SK-N-SH treated with all-trans-retinoic acid at 6 μM for 48 hours (cell line): ENCODE measurements around the gene CNGB1.

Experiments used
- ATAC-seq: fragments of 200-7000 bp; cut with Tn5 transposase; 3 replicates; pipeline ENCODE4 v1.9.1; 2020; ENCODE audit warnings: mild to moderate bottlenecking, moderate library complexity
- ARNTL ChIP-seq: fragments of 450-650 bp; formaldehyde crosslinking; IDR thresholded peaks from 2 replicates; pipeline ENCODE4 v1.5.0; 2020; ENCODE audit warnings: low read depth, mild to moderate bottlenecking, moderate library complexity, borderline replicate concordance
- BACH2 ChIP-seq: fragments of 250-450 bp; sonication (Bioruptor Pico); IDR thresholded peaks from 2 replicates; pipeline ENCODE4 v1.9.0; 2021; ENCODE audit warnings: mild to moderate bottlenecking, borderline replicate concordance
- CREB5 ChIP-seq: fragments of 250-450 bp; sonication (Bioruptor Pico); IDR thresholded peaks from 2 replicates; pipeline ENCODE4 v1.5.1; 2020; ENCODE audit warnings: low read depth, mild to moderate bottlenecking, moderate library complexity
- CSDC2 ChIP-seq: fragments of 250-450 bp; sonication (Bioruptor Pico); IDR thresholded peaks from 2 replicates; pipeline ENCODE4 v1.5.0; 2020; ENCODE audit warnings: mild to moderate bottlenecking, moderate library complexity
- CSRNP3 ChIP-seq: fragments of 250-450 bp; sonication (Bioruptor Pico); IDR thresholded peaks from 2 replicates; pipeline ENCODE4 v1.5.1; 2021; ENCODE audit warnings: mild to moderate bottlenecking, moderate library complexity
- ESRRG ChIP-seq: fragments of 250-450 bp; sonication (Bioruptor Pico); IDR thresholded peaks from 2 replicates; pipeline ENCODE4 v1.6.1; 2021; ENCODE audit warnings: mild to moderate bottlenecking
- GLIS3 ChIP-seq: fragments of 250-450 bp; sonication (Bioruptor Pico); IDR thresholded peaks from 2 replicates; pipeline ENCODE4 v1.5.0; 2020; ENCODE audit warnings: mild to moderate bottlenecking, moderate library complexity
- ISL1 ChIP-seq: fragments of 250-450 bp; sonication (Bioruptor Pico); IDR thresholded peaks from 2 replicates; pipeline ENCODE4 v2.1.2; 2022; ENCODE audit warnings: mild to moderate bottlenecking, moderate library complexity
- PPARA ChIP-seq: fragments of 250-450 bp; sonication (Bioruptor Pico); IDR thresholded peaks from 2 replicates; pipeline ENCODE4 v1.5.0; 2020; ENCODE audit warnings: mild to moderate bottlenecking, borderline replicate concordance
- RARB ChIP-seq: fragments of 250-450 bp; sonication (Bioruptor Pico); IDR thresholded peaks from 2 replicates; pipeline ENCODE4 v1.8.0; 2021; ENCODE audit warnings: mild to moderate bottlenecking, moderate library complexity
- SNAI2 ChIP-seq: fragments of 250-450 bp; sonication (Bioruptor Pico); IDR thresholded peaks from 2 replicates; pipeline ENCODE4 v1.5.0; 2020; ENCODE audit warnings: mild to moderate bottlenecking, moderate library complexity
- TOX ChIP-seq: fragments of 250-450 bp; sonication (Bioruptor Pico); IDR thresholded peaks from 2 replicates; pipeline ENCODE4 v1.8.0; 2021; ENCODE audit warnings: mild to moderate bottlenecking, moderate library complexity, borderline replicate concordance
- ZC3H10 ChIP-seq: fragments of 250-450 bp; sonication (Bioruptor Pico); IDR thresholded peaks from 2 replicates; pipeline ENCODE4 v1.5.1; 2021; ENCODE audit warnings: mild to moderate bottlenecking, moderate library complexity
- ZFP3 ChIP-seq: fragments of 250-450 bp; sonication (Bioruptor Pico); IDR thresholded peaks from 2 replicates; pipeline ENCODE4 v1.5.0; 2020; ENCODE audit warnings: mild to moderate bottlenecking, moderate library complexity
- ZFP30 ChIP-seq: fragments of 450-650 bp; formaldehyde crosslinking; IDR thresholded peaks from 2 replicates; pipeline ENCODE4 v1.5.0; 2022; ENCODE audit warnings: mild to moderate bottlenecking, moderate library complexity
- ZNF565 ChIP-seq: fragments of 450-650 bp; formaldehyde crosslinking; conservative IDR thresholded peaks from 2 replicates; pipeline ENCODE4 v1.5.0; 2020; ENCODE audit warnings: low read depth, mild to moderate bottlenecking, moderate library complexity
- ZNF70 ChIP-seq: fragments of 450-650 bp; formaldehyde crosslinking; IDR thresholded peaks from 2 replicates; pipeline ENCODE4 v1.5.0; 2020; ENCODE audit warnings: mild to moderate bottlenecking, moderate library complexity
- ZNF8 ChIP-seq: fragments of 450-650 bp; formaldehyde crosslinking; IDR thresholded peaks from 2 replicates; pipeline ENCODE4 v1.5.0; 2020; ENCODE audit warnings: mild to moderate bottlenecking, moderate library complexity
- TF ChIP-seq, protein P1 (sequence below): fragments of 250-450 bp; sonication (Bioruptor Pico); IDR thresholded peaks from 2 replicates; pipeline ENCODE4 v1.8.0; 2020; ENCODE audit warnings: mild to moderate bottlenecking, moderate library complexity, borderline replicate concordance
- TF ChIP-seq, protein P2 (sequence below): fragments of 250-450 bp; sonication (Bioruptor Pico); IDR thresholded peaks from 2 replicates; pipeline ENCODE4 v1.5.0; 2020; ENCODE audit warnings: mild to moderate bottlenecking, moderate library complexity

Gene CNGB1

DNA sequence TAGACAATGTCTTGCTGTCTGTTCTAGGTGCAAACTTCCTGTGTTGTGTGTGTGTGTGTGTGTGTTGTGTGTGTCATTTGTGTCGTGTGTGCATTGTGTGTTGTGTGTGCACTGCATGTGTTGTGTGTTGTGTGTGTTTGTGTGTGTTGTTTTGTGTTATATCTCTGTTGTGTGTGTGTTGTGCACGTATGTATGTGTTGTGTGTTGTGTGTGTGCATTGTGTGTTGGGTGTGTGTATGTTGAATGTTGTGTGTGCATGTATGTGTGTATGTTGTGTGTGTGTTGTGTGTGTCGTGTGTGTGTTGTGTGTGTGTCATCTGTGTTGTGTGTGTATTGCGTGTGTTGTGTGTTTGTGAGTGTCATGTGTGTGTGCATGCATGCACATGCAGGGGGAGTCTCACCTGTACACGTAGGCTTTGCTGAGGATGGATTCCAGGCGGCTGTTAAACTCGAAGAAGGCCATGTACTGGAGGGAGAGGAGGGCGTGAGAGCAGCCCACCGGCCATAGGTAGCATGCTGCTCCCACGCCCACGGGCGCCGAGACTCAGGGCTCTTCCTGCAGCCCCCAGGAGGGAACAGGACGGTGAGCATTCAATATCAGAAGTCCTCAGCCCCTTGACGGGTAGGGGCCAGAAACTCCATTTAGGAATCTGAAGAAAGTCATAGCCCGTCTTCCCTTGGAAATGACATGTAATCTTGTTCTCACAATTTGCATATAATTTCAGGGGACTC lies 58.2 kb downstream of the CNGB1 start:
- no peak for ATAC-seq
- TF ChIP-seq ISL1 (CRISPR knock-in tag) (no peak), GLIS3 (CRISPR knock-in tag) (no peak), ZNF565 (no peak), CSRNP3 (CRISPR knock-in tag) (no peak), TOX (CRISPR knock-in tag) (no peak), BACH2 (CRISPR knock-in tag) (no peak), ESRRG (CRISPR knock-in tag) (no peak), ZFP30 (no peak), ARNTL (no peak), CSDC2 (no peak), CREB5 (CRISPR knock-in tag) (no peak)
- TF ChIP-seq, protein P1, sequence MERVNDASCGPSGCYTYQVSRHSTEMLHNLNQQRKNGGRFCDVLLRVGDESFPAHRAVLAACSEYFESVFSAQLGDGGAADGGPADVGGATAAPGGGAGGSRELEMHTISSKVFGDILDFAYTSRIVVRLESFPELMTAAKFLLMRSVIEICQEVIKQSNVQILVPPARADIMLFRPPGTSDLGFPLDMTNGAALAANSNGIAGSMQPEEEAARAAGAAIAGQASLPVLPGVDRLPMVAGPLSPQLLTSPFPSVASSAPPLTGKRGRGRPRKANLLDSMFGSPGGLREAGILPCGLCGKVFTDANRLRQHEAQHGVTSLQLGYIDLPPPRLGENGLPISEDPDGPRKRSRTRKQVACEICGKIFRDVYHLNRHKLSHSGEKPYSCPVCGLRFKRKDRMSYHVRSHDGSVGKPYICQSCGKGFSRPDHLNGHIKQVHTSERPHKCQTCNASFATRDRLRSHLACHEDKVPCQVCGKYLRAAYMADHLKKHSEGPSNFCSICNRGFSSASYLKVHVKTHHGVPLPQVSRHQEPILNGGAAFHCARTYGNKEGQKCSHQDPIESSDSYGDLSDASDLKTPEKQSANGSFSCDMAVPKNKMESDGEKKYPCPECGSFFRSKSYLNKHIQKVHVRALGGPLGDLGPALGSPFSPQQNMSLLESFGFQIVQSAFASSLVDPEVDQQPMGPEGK (CRISPR knock-in tag), result no peak
- TF ChIP-seq, all 23 proteins: peak for 0

GRCh38 chr16:57911743-57912142 lies 59.2 kb downstream of the CNGB1 start:
- no peak for ATAC-seq
- TF ChIP-seq ZFP30 (no peak), ZFP3 (CRISPR knock-in tag) (no peak), GLIS3 (CRISPR knock-in tag) (no peak), ISL1 (CRISPR knock-in tag) (no peak), CREB5 (CRISPR knock-in tag) (no peak), ZNF565 (no peak), SNAI2 (no peak), RARB (CRISPR knock-in tag) (no peak), ZNF70 (no peak), ARNTL (no peak), ESRRG (CRISPR knock-in tag) (no peak), BACH2 (CRISPR knock-in tag) (no peak)
- TF ChIP-seq, protein P1 (CRISPR knock-in tag), result no peak

GRCh38 chr16:57910696-57911095 lies 60.2 kb downstream of the CNGB1 start:
- TF ChIP-seq ZC3H10 (CRISPR knock-in tag) (no peak), ZNF70 (no peak), RARB (CRISPR knock-in tag) (no peak), ZFP3 (CRISPR knock-in tag) (no peak), PPARA (CRISPR knock-in tag) (no peak), ISL1 (CRISPR knock-in tag) (no peak), TOX (CRISPR knock-in tag) (no peak), CSRNP3 (CRISPR knock-in tag) (no peak), ARNTL (no peak), CSDC2 (no peak), ESRRG (CRISPR knock-in tag) (no peak), ZNF8 (no peak)
- TF ChIP-seq, protein P2, sequence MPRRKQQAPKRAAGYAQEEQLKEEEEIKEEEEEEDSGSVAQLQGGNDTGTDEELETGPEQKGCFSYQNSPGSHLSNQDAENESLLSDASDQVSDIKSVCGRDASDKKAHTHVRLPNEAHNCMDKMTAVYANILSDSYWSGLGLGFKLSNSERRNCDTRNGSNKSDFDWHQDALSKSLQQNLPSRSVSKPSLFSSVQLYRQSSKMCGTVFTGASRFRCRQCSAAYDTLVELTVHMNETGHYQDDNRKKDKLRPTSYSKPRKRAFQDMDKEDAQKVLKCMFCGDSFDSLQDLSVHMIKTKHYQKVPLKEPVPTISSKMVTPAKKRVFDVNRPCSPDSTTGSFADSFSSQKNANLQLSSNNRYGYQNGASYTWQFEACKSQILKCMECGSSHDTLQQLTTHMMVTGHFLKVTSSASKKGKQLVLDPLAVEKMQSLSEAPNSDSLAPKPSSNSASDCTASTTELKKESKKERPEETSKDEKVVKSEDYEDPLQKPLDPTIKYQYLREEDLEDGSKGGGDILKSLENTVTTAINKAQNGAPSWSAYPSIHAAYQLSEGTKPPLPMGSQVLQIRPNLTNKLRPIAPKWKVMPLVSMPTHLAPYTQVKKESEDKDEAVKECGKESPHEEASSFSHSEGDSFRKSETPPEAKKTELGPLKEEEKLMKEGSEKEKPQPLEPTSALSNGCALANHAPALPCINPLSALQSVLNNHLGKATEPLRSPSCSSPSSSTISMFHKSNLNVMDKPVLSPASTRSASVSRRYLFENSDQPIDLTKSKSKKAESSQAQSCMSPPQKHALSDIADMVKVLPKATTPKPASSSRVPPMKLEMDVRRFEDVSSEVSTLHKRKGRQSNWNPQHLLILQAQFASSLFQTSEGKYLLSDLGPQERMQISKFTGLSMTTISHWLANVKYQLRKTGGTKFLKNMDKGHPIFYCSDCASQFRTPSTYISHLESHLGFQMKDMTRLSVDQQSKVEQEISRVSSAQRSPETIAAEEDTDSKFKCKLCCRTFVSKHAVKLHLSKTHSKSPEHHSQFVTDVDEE (CRISPR knock-in tag), result no peak
- TF ChIP-seq, all 23 proteins: peak for 0
- ATAC-seq, result no peak
